Stimulated activated effector memory CD8-positive, alpha-beta T cell treated with anti-CD3 and anti-CD28 coated beads, Interleukin-12 subunit alpha, Interleukin-12 subunit beta, amount 100 ng/mL, for 72 hours (primary cell): ENCODE data around the gene TTC23.

ENCODE experiments used
- ATAC-seq: fragments of 150-1000 bp; cut with Tn5 transposase; 2 replicates; pipeline ENCODE4 v1.10.0; 2021
- DNase-seq, 2 donors: peaks; one replicate each; pipeline ENCODE4 v3.0.0; 2021 to 2022; ENCODE audit warnings: low spot score in 2 of 2
- H3K27ac Mint-ChIP-seq: one replicate; pipeline ENCODE4 v1.8.0; 2022; ENCODE audit warnings: mild to moderate bottlenecking, mixed read lengths
- H3K36me3 Mint-ChIP-seq: one replicate; pipeline ENCODE4 v1.8.0; 2022; ENCODE audit warnings: mild to moderate bottlenecking, mixed read lengths
- H3K4me1 Mint-ChIP-seq: one replicate; pipeline ENCODE4 v1.8.0; 2022; ENCODE audit warnings: mixed read lengths
- H3K4me3 Mint-ChIP-seq: one replicate; pipeline ENCODE4 v1.8.0; 2022; ENCODE audit warnings: mild to moderate bottlenecking, mixed read lengths
- H3K9me3 Mint-ChIP-seq: one replicate; pipeline ENCODE4 v1.8.0; 2022; ENCODE audit warnings: mixed read lengths

The TTC23 gene

GRCh38 chr15:99131441-99132023 is 117.8 kb downstream of the TTC23 start:
- ATAC-seq (no peak), DNase-seq (no peak)
- Mint-ChIP-seq H3K4me1 (peaks cover 7% of the 10 kb centered on the region), H3K36me3 (peaks cover 23% of the 10 kb centered on the region), H3K9me3 (no peaks in the 10 kb centered on the region), H3K4me3 (no peak overlapping the region), H3K27ac (peak overlapping the region; percentile 52)

DNA sequence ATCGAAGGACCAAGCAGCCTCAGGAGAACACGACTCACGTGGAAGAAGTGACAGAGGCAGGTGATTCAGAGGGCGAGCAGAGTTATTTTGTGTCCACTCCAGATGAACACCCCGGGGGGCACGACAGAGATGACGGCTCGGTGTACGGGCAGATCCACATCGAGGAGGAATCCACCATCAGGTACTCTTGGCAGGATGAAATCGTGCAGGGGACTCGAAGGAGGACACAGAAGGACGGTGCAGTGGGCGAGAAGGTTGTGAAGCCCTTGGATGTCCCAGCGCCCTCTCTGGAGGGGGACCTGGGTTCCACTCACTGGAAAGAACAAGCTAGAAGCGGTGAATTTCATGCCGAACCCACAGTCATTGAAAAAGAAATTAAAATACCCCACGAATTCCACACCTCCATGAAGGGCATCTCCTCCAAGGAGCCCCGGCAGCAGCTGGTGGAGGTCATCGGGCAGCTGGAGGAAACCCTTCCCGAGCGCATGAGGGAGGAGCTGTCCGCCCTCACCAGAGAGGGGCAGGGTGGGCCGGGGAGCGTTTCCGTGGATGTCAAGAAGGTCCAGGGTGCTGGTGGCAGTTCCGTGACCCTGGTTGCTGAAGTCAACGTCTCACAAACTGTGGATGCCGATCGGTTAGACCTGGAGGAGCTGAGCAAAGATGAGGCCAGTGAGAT is 118.5 kb downstream of the TTC23 start:
- Mint-ChIP-seq H3K4me1 (peaks cover 7% of the 10 kb centered on the region), H3K9me3 (no peaks in the 10 kb centered on the region), H3K27ac (peak overlapping the region; percentile 6), H3K4me3 (no peak overlapping the region), H3K36me3 (peaks cover 23% of the 10 kb centered on the region)
- DNase-seq = no peak
- no peak for ATAC-seq

DNA sequence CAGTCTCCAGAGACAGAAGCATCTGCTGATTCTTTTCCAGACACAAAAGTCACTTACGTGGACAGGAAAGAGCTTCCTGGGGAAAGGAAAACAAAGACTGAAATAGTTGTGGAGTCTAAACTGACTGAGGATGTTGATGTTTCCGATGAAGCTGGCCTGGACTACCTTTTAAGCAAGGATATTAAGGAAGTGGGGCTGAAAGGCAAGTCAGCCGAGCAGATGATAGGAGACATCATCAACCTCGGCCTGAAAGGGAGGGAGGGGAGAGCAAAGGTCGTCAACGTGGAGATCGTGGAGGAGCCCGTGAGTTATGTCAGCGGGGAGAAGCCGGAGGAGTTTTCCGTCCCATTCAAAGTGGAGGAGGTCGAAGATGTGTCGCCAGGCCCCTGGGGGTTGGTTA is 119.1 kb downstream of the TTC23 start:
- DNase-seq = no peak
- H3K4me1 Mint-ChIP-seq = peaks cover 7% of the 10 kb centered on the region
- no peak overlapping the region for H3K4me3 Mint-ChIP-seq
- H3K36me3 Mint-ChIP-seq = peaks cover 23% of the 10 kb centered on the region
- no peak for ATAC-seq
- no peaks in the 10 kb centered on the region for H3K9me3 Mint-ChIP-seq
- H3K27ac Mint-ChIP-seq = peak overlapping the region; percentile 6

GRCh38 chr15:99129644-99130043 is 119.7 kb downstream of the TTC23 start:
- no peaks in the 10 kb centered on the region for H3K9me3 Mint-ChIP-seq
- no peak for DNase-seq
- no peak overlapping the region for H3K4me3 Mint-ChIP-seq
- no peak overlapping the region for H3K27ac Mint-ChIP-seq
- peaks cover 2% of the 10 kb centered on the region for H3K4me1 Mint-ChIP-seq
- peaks cover 23% of the 10 kb centered on the region for H3K36me3 Mint-ChIP-seq
- no peak for ATAC-seq

DNA sequence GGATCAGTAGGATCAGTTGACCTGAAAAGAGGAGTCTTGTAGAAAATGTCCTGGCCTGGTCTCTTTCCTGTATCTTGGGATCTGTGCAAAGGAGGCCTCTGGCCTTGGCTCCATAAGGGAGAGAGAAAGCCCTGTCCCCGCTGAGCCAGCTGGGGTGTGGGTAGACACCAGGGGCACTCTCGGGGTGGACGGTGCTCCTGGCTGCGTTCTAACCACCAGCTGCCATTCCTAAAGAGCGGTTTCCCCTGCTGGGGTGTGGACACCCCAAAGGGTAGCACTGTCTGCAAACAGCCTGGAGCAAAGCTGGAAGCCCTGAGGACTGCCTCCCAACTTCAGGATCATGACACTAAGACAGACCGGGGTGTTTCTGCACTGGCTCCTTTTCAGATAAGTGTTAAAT is 121.0 kb downstream of the TTC23 start:
- Mint-ChIP-seq H3K4me1 (no peaks in the 10 kb centered on the region), H3K36me3 (peaks cover 23% of the 10 kb centered on the region), H3K4me3 (no peak overlapping the region), H3K27ac (no peak overlapping the region), H3K9me3 (no peaks in the 10 kb centered on the region)
- no peak for ATAC-seq
- DNase-seq = no peak

- no peaks in the 10 kb centered on the region for H3K4me1 Mint-ChIP-seq
- H3K36me3 Mint-ChIP-seq = peaks cover 23% of the 10 kb centered on the region
- H3K27ac Mint-ChIP-seq = no peak overlapping the region
- DNase-seq = no peak
- ATAC-seq = no peak
- H3K4me3 Mint-ChIP-seq = no peak overlapping the region
- H3K9me3 Mint-ChIP-seq = no peaks in the 10 kb centered on the region
Observed at GRCh38 chr15:99127773-99128172, 121.6 kb downstream of the TTC23 start.

DNA sequence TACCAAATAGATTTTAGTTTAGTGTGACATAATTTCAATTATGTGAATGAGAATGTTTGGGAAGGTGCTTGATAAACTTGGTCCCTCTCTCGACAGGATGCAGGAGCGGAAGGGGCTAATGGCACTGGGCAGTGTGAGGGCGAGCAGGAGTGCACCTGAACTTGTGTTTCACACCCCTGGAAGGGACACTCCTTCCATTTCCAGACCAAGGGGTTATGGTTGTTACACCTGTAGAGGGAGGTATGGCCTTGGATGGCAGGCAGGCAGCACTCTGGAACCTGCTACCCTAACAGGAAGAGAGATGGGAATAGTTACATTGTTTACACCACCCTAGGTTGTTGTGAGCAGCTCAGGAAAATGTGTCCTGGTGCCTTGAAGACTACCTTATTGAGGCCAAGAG is 122.5 kb downstream of the TTC23 start:
- H3K4me3 Mint-ChIP-seq = no peak overlapping the region
- H3K4me1 Mint-ChIP-seq = no peaks in the 10 kb centered on the region
- no peak for ATAC-seq
- no peaks in the 10 kb centered on the region for H3K9me3 Mint-ChIP-seq
- DNase-seq = no peak
- H3K27ac Mint-ChIP-seq = no peak overlapping the region
- peaks cover 17% of the 10 kb centered on the region for H3K36me3 Mint-ChIP-seq

GRCh38 chr15:99126131-99126588 is 123.2 kb downstream of the TTC23 start:
- Mint-ChIP-seq H3K4me1 (no peaks in the 10 kb centered on the region), H3K4me3 (no peak overlapping the region), H3K9me3 (no peaks in the 10 kb centered on the region), H3K36me3 (peaks cover 12% of the 10 kb centered on the region), H3K27ac (no peak overlapping the region)
- DNase-seq = no peak
- ATAC-seq = no peak

DNA sequence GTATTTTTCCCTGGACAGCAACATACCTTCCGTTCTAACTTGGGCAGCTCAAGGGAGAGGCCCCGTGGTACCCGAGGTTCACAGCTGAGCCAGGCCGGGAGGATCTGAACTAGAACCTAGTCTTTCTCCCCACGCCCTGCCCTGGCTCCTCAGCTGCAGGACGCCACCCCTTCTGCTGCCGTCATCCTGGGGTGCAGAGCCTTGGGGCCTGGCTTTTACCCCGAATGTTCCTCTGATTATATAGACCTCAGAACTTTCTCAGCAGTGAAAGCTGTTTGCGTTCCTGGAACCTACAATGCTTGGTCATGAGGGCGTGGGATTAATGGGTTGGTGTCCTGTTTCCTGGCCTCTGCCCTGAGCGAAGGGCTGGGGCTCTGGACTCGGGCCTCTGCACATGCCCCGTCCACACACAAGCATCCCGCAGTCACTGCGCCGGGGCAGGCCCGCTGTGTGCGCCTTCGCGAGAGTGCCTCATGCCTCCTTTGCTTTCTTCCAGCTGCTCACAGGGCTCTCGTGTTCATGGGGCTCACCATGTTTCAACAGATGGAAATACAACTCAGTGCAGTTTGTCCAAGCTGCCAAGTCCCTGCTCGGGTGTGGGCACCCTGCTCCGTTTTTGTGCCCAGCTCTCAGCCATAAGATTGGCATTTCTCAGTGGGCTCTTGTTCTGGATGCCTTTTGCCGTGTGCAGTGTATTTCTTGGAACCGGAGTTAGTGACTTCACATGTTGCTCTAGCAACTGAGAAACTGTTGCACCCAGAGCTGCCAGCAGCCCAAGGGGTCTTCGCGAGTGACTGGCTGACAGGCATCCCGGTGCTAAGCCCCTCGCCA is 124.1 kb downstream of the TTC23 start:
- no peak for DNase-seq
- Mint-ChIP-seq H3K4me3 (no peak overlapping the region), H3K27ac (no peak overlapping the region), H3K9me3 (no peaks in the 10 kb centered on the region), H3K36me3 (peaks cover 3% of the 10 kb centered on the region), H3K4me1 (no peaks in the 10 kb centered on the region)
- ATAC-seq = no peak

GRCh38 chr15:99124641-99125040 is 124.7 kb downstream of the TTC23 start:
- DNase-seq = no peak
- H3K4me1 Mint-ChIP-seq = no peaks in the 10 kb centered on the region
- H3K9me3 Mint-ChIP-seq = no peaks in the 10 kb centered on the region
- ATAC-seq = no peak
- no peaks in the 10 kb centered on the region for H3K36me3 Mint-ChIP-seq
- H3K4me3 Mint-ChIP-seq = no peak overlapping the region
- no peak overlapping the region for H3K27ac Mint-ChIP-seq

DNA sequence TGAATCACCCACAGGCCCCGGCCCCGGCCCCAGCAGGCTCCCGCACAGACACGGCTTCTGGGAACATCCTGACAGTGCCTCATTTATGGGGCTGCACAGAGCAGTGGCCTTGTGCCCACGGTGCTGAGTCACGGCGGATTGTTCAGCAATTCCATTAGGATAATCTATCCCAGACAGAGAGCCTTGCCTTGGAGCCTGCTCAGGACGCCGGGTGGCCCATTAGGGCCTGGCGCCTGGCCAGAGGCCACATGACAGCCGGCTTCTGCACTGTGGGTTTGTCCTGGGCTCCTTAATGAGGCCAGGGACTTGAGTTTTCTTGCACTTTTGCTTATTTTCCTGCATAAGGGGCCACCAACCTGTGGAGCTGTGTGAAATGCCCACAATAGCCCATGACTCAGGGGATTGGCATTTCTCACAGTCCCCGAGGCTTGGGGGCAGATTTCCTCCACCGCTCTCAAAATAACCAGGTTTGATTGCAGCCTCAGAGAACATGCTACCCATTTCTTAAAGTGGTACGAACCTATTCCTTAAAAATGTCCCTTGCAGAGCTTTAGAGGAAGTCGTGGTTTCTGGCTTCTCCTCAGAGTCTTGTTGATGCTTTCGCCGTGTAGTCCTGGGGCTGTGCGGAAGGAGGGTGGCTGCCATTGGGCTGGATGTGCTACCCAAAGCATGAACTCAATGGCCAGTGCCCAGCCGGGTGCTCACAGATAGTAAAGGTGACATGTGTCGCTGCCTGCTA is 125.5 kb downstream of the TTC23 start:
- Mint-ChIP-seq H3K4me3 (no peak overlapping the region), H3K9me3 (no peaks in the 10 kb centered on the region), H3K27ac (no peak overlapping the region), H3K4me1 (no peaks in the 10 kb centered on the region), H3K36me3 (no peaks in the 10 kb centered on the region)
- no peak for DNase-seq
- no peak for ATAC-seq

DNA sequence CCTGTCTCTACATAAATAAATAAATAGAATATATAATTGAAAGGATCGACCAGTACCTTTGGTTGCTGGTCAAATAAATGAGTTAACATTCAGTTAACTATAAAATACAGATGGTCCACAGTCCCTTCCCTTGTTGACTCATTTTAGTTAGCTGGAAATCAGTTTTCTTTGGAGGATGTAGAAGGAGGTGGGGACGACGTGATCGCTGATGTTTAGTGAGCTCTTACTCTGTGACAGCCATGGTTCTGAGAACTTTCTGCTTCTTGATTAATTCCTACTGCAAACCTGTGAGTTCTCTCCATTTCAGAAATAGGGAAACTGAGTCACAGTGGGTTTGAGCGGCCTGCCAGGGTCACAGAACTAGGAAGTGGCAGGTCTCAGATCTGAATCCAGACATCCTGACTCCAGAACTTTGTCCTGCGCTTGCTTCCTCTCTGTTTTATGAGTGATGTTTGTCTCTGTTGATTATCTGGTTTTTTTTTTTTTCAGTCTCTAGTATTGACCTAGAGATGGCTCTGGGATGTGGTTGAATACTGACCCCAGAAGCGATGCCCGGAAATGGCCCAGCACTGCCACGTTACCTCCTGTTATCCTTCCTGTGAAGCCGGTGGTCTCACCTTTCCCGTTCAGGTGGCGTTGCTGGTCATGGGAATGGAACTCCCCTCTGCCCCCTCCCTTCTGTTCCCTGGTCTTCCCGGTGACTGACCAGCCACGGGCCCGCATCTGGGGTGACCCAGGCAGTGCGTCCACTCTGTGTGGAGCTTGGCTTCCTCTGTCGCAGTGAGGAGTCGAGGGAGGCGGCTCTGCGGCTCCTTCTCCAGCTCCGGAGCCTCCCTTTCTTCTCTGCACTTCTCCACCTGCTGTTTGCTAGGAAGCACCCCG is 126.3 kb downstream of the TTC23 start:
- Mint-ChIP-seq H3K4me3 (no peak overlapping the region), H3K36me3 (no peaks in the 10 kb centered on the region), H3K9me3 (no peaks in the 10 kb centered on the region), H3K27ac (no peak overlapping the region), H3K4me1 (no peaks in the 10 kb centered on the region)
- ATAC-seq = no peak
- DNase-seq = no peak

DNA sequence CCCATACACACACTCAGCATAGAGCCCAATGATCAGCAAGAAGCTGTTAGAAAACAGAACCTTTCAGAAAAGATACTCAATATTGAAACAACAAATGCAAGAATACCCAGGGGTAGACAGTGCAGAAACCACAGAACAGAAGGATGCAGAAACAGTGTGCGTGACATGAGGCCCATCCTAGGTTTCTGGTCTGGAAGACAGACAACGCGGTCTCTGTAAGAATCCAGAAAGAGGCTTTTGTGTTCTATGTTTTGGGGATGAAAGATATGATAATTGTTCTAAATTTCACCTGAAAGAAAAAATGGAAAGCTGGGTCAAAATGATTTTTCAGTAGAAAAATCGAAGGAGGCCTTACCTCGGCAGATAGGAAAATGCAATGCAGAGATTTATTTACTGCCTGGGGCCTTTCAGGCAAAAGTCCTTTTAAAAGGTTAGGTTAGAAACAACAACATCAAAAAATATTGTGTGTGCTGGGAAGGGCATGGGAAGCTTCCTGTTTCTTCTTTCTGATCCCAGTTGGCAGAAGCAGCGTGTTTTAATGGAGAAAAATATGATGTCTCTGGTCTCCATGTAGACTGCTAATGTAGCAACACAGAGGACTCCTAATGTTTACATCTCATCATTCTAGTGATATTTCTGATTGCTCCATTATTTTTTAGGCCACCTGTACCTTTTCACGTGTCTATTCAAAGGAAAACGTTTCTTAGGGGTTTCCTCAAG is 127.5 kb downstream of the TTC23 start:
- H3K36me3 Mint-ChIP-seq = no peaks in the 10 kb centered on the region
- no peak for ATAC-seq
- no peak for DNase-seq
- H3K9me3 Mint-ChIP-seq = no peaks in the 10 kb centered on the region
- H3K4me3 Mint-ChIP-seq = no peak overlapping the region
- H3K4me1 Mint-ChIP-seq = no peaks in the 10 kb centered on the region
- H3K27ac Mint-ChIP-seq = no peak overlapping the region

DNA sequence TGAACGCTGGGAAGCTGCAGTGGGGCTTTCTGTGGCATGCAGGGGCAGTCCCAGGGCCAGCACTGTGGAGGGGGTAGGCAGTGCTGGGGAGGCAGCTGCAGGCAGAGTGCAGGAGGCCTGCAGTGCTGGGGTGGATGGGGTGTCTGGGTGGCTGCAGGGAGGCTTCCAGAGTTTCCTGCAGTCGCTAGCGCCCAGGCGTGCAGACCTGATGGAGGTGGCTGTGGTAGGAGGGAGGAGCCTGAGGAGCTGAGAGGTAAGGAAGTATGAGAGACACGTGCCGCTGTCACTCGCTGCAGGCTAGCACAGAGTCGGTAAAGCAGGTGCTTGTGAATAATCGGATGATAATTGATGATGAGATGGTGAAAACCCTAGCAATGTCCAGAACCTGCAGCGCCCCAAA is 128.2 kb downstream of the TTC23 start:
- H3K4me3 Mint-ChIP-seq = no peak overlapping the region
- DNase-seq = no peak
- ATAC-seq = no peak
- no peaks in the 10 kb centered on the region for H3K9me3 Mint-ChIP-seq
- peaks cover 5% of the 10 kb centered on the region for H3K36me3 Mint-ChIP-seq
- no peak overlapping the region for H3K27ac Mint-ChIP-seq
- no peaks in the 10 kb centered on the region for H3K4me1 Mint-ChIP-seq
